Coronary artery (tissue), 2 donors: ENCODE measurements around the gene FAM47E.

Source experiments
- DNase-seq: peaks from one replicate; pipeline ENCODE4 v3.0.0-alpha.2; 2017; ENCODE audit warnings: low spot score
- H3K27ac ChIP-seq, 2 donors: fragments of 200-600 bp; sonication (generic); one replicate each; pipeline ENCODE4 v1.5.1; 2016 to 2019
- H3K4me3 ChIP-seq: fragments of 200-600 bp; sonication (generic); 2 replicates; pipeline ENCODE4 v1.5.1; 2016; ENCODE audit warnings: mild to moderate bottlenecking, moderate library complexity
- TF ChIP-seq, protein P1 (sequence below): fragments of 200-600 bp; sonication (generic); IDR thresholded peaks from one replicate; pipeline ENCODE4 v1.5.1; 2019; ENCODE audit warnings: antibody characterized with exemption

FAM47E gene

DNA sequence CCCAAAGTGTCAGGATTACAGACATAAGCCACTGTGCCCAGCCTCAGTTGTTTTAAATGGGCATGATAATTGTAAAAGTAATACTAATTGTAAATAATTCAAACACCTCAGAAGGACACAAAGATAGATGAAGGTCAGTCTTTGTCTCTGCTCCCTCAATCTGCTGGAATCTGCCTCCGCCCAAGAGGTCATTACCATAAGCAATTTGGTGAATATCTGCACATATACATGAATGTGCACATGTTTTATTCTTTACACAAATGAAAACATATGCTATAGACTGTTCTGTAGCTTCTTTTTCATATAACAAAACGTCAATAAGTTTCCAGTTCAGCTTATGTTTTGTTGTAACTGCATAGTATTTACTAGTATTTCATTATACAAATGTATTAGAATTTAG, 62.0 kb downstream of the FAM47E start:
- TF ChIP-seq, protein P1, sequence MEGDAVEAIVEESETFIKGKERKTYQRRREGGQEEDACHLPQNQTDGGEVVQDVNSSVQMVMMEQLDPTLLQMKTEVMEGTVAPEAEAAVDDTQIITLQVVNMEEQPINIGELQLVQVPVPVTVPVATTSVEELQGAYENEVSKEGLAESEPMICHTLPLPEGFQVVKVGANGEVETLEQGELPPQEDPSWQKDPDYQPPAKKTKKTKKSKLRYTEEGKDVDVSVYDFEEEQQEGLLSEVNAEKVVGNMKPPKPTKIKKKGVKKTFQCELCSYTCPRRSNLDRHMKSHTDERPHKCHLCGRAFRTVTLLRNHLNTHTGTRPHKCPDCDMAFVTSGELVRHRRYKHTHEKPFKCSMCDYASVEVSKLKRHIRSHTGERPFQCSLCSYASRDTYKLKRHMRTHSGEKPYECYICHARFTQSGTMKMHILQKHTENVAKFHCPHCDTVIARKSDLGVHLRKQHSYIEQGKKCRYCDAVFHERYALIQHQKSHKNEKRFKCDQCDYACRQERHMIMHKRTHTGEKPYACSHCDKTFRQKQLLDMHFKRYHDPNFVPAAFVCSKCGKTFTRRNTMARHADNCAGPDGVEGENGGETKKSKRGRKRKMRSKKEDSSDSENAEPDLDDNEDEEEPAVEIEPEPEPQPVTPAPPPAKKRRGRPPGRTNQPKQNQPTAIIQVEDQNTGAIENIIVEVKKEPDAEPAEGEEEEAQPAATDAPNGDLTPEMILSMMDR: no peak
- DNase-seq: no peak
- Histone ChIP-seq H3K4me3 (no peak overlapping the region), H3K27ac (no peak overlapping the region)

DNA sequence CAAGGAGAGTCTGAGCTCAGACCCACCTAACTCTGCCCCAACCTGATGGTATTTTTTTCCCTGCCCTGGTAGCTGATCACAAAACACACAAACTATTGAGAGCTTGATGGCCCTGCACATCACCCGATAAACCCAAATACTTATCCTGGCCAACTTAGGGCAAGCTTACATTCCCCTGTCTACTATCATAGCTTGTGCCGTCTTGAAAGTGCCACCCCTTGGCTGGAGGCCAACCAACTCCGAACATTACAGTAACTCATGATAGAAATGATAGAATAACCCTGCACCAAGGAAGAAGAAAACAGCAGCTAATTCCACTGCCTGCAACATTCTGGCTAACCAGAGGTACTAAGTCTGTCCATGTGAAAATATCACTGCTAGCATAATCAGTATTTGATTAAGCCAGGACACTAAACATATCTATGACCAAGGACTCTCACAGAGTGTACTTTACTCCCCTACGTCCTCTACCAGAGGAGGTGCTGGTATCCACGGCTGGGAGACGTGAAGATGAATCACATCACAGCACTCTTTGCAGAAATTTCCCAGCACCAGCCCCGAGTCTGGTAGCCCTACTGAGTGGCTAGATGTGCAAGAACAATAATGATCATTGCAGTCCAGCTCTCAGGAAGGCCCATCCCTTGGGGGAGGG, 63.9 kb downstream of the FAM47E start:
- DNase-seq: no peak
- TF ChIP-seq, protein P1: no peak
- H3K4me3 ChIP-seq: no peak overlapping the region
- no peak overlapping the region for H3K27ac ChIP-seq

DNA sequence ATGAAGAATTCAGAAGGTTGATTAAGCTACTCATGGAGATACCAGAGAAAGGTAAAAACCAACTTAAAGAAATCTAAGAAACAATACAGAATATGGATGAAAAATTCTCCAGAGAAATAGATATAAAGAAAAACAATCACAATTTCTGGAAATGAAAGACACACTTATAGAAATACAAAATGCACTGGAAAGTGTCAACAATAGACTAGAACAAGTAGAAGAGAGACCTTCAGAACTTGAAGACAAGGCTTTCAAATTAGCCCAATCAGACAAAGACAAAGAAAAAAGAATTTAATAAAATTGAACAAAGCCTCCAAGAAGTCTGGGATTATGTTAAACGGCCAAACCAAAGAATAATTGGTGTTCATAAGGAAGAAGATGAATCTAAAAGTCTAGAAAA, 64.6 kb downstream of the FAM47E start:
- H3K27ac ChIP-seq: no peak overlapping the region
- no peak for DNase-seq
- TF ChIP-seq, protein P1: no peak
- no peak overlapping the region for H3K4me3 ChIP-seq

DNA sequence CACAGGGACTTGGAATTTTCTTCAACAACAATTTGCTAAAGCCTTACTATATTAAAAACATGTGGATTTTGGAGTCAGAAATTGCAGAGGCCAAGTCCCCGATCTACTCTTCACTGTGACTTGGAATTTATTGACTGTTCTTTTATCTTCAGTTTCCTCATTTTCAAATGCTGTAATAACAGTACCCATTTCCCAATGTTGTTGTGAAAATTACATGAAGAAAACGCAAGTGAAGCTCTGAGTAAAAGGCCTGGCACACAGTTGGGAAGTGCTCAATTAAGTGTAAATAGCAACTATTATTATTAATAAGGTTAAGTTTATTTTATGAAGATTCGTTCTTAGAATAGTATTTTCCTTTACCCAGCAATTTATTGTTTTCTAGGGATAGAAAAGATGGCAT, 70.7 kb downstream of the FAM47E start:
- Histone ChIP-seq H3K4me3 (no peak overlapping the region), H3K27ac (no peak overlapping the region)
- TF ChIP-seq, protein P1: no peak
- no peak for DNase-seq

DNA sequence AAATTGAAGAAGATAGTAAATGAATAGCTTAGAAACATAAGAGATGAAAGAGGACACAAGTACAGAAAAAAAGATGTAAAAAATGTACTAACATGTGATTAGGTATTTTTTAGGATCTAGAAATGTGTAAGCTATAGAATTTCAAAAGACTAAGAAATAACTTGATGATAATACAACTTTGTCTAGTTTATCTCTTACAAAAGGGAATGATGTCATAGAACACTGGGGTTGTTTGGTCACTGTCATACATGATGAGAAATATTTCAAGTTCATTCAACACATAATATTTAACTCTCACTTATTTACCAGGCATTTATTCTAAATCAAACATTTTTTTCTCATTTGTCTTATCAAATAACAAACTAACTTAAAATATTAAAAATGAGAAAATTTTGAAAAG, 73.6 kb downstream of the FAM47E start:
- DNase-seq: no peak
- TF ChIP-seq, protein P1: no peak
- H3K27ac ChIP-seq: no peak overlapping the region
- H3K4me3 ChIP-seq: no peak overlapping the region

DNA sequence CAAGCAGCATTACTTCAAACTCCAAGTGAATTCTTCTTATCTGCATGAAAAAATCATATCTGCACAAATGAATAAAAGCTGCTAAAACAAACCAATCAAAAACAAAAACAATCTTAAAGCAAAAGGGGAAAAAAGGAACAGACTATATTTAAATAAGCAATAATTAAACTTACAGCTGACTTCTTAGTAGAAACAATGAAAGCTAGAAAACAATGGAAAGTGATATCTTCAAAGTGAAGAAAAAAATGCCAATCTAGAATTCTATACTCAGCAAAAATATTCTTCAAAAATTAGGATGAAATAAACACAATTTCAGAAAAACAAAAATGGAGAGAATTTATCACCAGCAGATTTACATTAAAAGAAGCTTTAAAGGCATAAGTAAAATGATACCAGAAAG, 75.0 kb downstream of the FAM47E start:
- no peak for DNase-seq
- Histone ChIP-seq H3K27ac (no peak overlapping the region), H3K4me3 (no peak overlapping the region)
- TF ChIP-seq, protein P1: no peak
